ENCODE measurements around the gene OR10A6.

Gene OR10A6

GRCh38 chr11:7931168-7931567 lies at the start of gene OR10A6:
Gene OR10A6 (minus strand): TSS chr11:7931268. CDS start chr11:7928662, 2,606 bp downstream.
- no peak within 1 kb of the TSS for H3K4me3 ChIP-seq (ENCODE audit: low read length)
- H3K27me3 ChIP-seq (ENCODE audit: low read depth, low read length): peaks cover 10% of the 10 kb centered on the region; the same call in 1 of the 2 replicates
- TF ChIP-seq, protein P1, sequence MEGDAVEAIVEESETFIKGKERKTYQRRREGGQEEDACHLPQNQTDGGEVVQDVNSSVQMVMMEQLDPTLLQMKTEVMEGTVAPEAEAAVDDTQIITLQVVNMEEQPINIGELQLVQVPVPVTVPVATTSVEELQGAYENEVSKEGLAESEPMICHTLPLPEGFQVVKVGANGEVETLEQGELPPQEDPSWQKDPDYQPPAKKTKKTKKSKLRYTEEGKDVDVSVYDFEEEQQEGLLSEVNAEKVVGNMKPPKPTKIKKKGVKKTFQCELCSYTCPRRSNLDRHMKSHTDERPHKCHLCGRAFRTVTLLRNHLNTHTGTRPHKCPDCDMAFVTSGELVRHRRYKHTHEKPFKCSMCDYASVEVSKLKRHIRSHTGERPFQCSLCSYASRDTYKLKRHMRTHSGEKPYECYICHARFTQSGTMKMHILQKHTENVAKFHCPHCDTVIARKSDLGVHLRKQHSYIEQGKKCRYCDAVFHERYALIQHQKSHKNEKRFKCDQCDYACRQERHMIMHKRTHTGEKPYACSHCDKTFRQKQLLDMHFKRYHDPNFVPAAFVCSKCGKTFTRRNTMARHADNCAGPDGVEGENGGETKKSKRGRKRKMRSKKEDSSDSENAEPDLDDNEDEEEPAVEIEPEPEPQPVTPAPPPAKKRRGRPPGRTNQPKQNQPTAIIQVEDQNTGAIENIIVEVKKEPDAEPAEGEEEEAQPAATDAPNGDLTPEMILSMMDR (IDR thresholded peaks at IDR 0.05; ENCODE audit: low read depth, low read length): no peak
- no peak for TF ChIP-seq EZH2phosphoT487 (IDR thresholded peaks at IDR 0.05; ENCODE audit: low read depth)
- no peaks in the 10 kb centered on the region for H3K79me2 ChIP-seq (ENCODE audit: low read length)
- H2AFZ ChIP-seq (ENCODE audit: low read depth, low read length): no peak within 1 kb of the TSS
- 0 out of 2 replicates have a peak, but pooled peaks cover 4% of the 10 kb centered on the region for H3K9me3 ChIP-seq (ENCODE audit: insufficient read depth, low read length)
- no peak within 1 kb of the TSS for H3K4me2 ChIP-seq (ENCODE audit: low read length)
- H3K27ac ChIP-seq (ENCODE audit: low read length): no peak within 1 kb of the TSS
- no peaks in the 10 kb centered on the region for H3K36me3 ChIP-seq (replicated peaks; ENCODE audit: low read depth, low read length)
- H3K4me1 ChIP-seq (ENCODE audit: low read length): 0 out of 2 replicates have a peak, but pooled peaks cover 4% of the 10 kb centered on the region
- H3K9ac ChIP-seq (ENCODE audit: low read length): no peak within 1 kb of the TSS
- H4K20me1 ChIP-seq (ENCODE audit: insufficient read depth, low read length): no peaks in the 10 kb centered on the region

DNA sequence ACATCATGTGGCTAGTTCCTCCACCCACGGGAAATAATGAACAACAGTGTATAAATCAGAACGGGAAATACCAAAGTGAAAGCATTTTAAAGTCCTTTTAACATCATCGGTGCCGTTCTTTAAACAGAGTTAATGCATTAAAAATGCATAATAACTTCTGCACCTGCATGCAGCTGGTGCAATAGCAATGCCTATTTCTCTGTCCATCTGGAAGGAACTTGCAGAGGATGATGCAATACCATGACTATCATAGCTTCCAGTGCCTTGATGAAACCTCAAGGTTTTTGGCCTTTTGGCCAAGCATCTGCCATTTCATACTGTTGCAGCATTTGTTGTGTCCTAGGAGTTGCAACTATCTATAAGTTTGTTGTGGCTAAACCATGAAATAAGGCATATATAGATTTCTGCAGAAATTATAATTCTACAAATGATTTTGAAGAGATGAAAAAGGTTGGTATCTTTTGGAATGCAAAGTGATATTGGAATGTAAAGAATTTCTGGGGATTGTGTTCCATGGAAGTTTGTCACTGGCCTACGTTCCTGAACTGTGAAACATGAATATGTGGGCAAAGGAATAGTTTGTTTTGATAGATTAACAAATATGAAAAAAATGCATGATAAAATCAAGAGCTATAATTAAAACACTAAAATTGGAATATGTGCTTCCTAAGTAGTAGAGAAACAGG lies 46.3 kb upstream of the OR10A6 start:
- Histone ChIP-seq H4K20me1 (ENCODE audit: insufficient read depth, low read length) (no peaks in the 10 kb centered on the region), H3K4me2 (ENCODE audit: low read length) (peak overlapping the region; percentile 30; the same call in 1 of the 2 replicates), H3K79me2 (ENCODE audit: low read length) (no peaks in the 10 kb centered on the region), H2AFZ (ENCODE audit: low read depth, low read length) (no peak overlapping the region), H3K4me1 (ENCODE audit: low read length) (peaks cover 3% of the 10 kb centered on the region), H3K27ac (ENCODE audit: low read length) (no peak overlapping the region), H3K9ac (ENCODE audit: low read length) (no peak overlapping the region), H3K4me3 (ENCODE audit: low read length) (peak overlapping the region; percentile 25; the same call in 1 of the 2 replicates), H3K36me3 (replicated peaks; ENCODE audit: low read depth, low read length) (no peaks in the 10 kb centered on the region), H3K9me3 (ENCODE audit: insufficient read depth, low read length) (no peaks in the 10 kb centered on the region), H3K27me3 (ENCODE audit: low read depth, low read length) (no peaks in the 10 kb centered on the region)
- TF ChIP-seq EZH2phosphoT487 (IDR thresholded peaks at IDR 0.05; ENCODE audit: low read depth): no peak
- TF ChIP-seq, protein P1 (IDR thresholded peaks at IDR 0.05; ENCODE audit: low read depth, low read length): no peak

DNA sequence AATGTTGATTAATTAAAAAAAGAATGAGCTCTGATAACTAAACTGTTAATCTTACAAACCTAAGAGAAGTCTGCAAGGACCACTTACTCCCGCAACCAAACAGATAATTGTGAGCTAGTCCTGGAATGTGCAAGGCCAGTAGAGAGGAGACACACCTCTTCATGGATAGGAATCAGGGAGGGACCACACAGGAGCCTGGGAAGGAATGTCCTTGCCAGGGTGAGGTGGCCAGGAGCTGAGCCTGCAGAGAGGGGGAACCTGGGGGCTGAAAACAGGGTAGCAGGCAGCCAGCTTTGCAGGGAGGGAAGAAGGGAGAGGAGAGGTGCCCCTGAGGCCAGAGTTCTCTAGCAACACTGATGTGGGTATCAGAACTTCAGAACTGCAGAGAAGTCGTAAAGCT lies 43.6 kb upstream of the OR10A6 start:
- no peaks in the 10 kb centered on the region for H4K20me1 ChIP-seq (ENCODE audit: insufficient read depth, low read length)
- no peak overlapping the region for H3K4me2 ChIP-seq (ENCODE audit: low read length)
- no peaks in the 10 kb centered on the region for H3K36me3 ChIP-seq (replicated peaks; ENCODE audit: low read depth, low read length)
- no peaks in the 10 kb centered on the region for H3K27me3 ChIP-seq (ENCODE audit: low read depth, low read length)
- no peak overlapping the region for H3K9ac ChIP-seq (ENCODE audit: low read length)
- no peaks in the 10 kb centered on the region for H3K79me2 ChIP-seq (ENCODE audit: low read length)
- H3K27ac ChIP-seq (ENCODE audit: low read length): no peak overlapping the region
- no peak overlapping the region for H2AFZ ChIP-seq (ENCODE audit: low read depth, low read length)
- no peak overlapping the region for H3K4me3 ChIP-seq (ENCODE audit: low read length)
- H3K4me1 ChIP-seq (ENCODE audit: low read length): no peaks in the 10 kb centered on the region
- no peak for TF ChIP-seq EZH2phosphoT487 (IDR thresholded peaks at IDR 0.05; ENCODE audit: low read depth)
- TF ChIP-seq, protein P1 (IDR thresholded peaks at IDR 0.05; ENCODE audit: low read depth, low read length): no peak
- no peaks in the 10 kb centered on the region for H3K9me3 ChIP-seq (ENCODE audit: insufficient read depth, low read length)

DNA sequence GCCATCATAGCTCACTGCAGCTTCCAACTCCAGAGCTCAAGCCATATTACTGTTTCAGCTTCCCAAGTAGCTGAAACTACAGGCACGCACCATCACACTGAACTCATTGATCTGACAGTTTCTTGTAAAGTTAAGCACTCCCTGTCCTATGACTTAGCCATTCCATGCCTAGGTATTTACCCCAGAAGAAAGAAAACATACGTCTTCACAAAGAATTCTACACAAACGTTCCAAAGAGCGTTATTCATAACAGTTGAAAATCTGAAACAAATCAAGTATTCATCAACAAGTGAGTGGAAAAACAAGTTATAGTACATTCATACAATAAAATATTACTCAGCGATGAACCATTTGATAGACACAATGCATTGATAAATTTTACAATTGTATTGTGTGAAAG lies 41.9 kb upstream of the OR10A6 start:
- H4K20me1 ChIP-seq (ENCODE audit: insufficient read depth, low read length): no peaks in the 10 kb centered on the region
- H2AFZ ChIP-seq (ENCODE audit: low read depth, low read length): no peak overlapping the region
- H3K9me3 ChIP-seq (ENCODE audit: insufficient read depth, low read length): no peaks in the 10 kb centered on the region
- H3K27me3 ChIP-seq (ENCODE audit: low read depth, low read length): no peaks in the 10 kb centered on the region
- H3K4me1 ChIP-seq (ENCODE audit: low read length): no peaks in the 10 kb centered on the region
- no peak overlapping the region for H3K27ac ChIP-seq (ENCODE audit: low read length)
- H3K4me3 ChIP-seq (ENCODE audit: low read length): no peak overlapping the region
- no peaks in the 10 kb centered on the region for H3K36me3 ChIP-seq (replicated peaks; ENCODE audit: low read depth, low read length)
- H3K4me2 ChIP-seq (ENCODE audit: low read length): no peak overlapping the region
- no peaks in the 10 kb centered on the region for H3K79me2 ChIP-seq (ENCODE audit: low read length)
- H3K9ac ChIP-seq (ENCODE audit: low read length): no peak overlapping the region
- TF ChIP-seq EZH2phosphoT487 (IDR thresholded peaks at IDR 0.05; ENCODE audit: low read depth): no peak
- TF ChIP-seq, protein P1 (IDR thresholded peaks at IDR 0.05; ENCODE audit: low read depth, low read length): no peak
